ENCODE results near the gene SCN4A.
"Not testable (repeated sequence)": the region's sequence is repeated elsewhere in the genome, so short reads cannot be mapped to it uniquely, and the experiment has no call there.

SCN4A gene

DNA sequence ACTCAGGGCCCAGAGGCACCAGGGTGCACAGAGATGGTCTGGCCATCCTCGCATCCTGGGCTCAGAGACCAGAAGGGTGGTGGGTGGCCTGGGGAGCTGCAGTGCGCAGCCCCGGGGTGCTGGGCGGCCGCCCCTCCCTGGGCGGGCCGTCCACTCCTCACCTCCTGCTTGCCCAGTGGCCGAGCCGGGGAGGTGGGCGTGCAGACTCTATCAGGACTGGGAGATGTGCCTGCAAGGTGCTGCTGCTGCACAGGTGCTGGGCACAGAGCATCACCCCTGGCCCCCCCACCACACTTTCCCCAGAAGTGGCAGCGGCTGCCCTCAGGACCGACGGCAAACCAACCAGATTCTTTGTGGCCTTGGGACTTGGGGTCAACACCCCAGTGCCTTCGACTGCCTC, at the start of gene SCN4A:
Gene SCN4A, minus strand, starts transcription at position 123 of the 400 bp plus-strand sequence. Its CDS starts 77 bp downstream, at position 46.
- no peak for DNase-seq

DNA sequence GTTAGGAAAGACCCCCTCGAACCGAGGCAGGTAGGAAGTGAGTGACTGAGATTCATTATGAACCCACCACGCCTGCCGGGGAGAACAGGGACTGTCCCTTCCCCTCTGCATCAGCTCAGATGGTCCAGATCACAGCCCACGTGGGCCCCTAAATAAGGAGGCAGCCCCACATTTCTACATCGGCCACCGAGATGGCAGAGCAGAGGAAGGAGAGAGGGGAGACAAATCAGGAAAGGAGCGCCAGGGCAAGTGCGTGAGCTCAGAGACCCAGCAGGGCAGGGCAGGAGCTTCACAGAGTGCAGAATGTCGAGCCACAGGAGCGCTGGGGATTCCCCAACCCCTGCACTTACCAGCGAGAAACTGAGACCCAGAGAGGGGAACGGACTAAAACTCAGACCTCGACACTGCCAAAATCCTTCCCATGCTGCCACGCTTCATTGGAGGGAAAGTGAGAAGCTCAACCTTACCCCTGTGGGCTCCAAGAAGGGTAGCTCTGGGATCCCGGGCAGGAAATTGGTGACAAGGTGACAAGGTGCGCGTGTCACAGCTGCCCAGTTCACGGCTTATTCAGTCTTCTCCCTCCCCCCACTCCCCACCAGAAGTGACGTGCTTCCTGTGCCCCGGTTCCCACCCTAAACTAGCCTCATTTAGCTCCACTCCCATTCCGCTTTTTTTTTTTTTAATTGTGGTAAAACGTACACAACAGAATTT, 47.5 kb upstream of the SCN4A start, which contains the start of gene ICAM2:
Gene ICAM2, minus strand, starts transcription at position 578 of the 711 bp plus-strand sequence. CDS start 13,942 bp downstream, outside the sequence.
- peak; percentile 81 for DNase-seq

GRCh38 chr17:64019551-64019961, 46.8 kb upstream of the SCN4A start:
- DNase-seq, result not testable (repeated sequence)

- DNase-seq, result peak; percentile 39
Observed at GRCh38 chr17:64017381-64017980, 44.8 kb upstream of the SCN4A start.

DNA sequence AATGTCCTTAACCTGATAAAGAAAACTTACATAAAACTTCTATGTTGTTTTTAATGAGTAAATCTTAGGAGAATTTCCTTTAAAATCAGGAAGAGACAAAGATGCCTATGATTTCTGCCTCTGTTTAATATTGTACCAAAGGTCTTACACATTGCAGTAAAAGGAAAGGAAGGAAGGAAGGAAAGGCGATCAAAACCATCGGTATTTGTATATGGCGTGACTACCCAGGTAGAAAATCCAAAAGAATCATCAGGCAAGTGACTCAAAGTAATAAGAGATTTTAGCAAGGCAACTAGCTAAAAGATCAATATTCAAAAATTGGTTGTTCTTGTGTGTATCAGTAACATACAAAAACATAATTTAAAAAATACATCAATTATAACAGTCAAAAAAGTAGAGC, 44.3 kb upstream of the SCN4A start:
- no peak for DNase-seq

DNA sequence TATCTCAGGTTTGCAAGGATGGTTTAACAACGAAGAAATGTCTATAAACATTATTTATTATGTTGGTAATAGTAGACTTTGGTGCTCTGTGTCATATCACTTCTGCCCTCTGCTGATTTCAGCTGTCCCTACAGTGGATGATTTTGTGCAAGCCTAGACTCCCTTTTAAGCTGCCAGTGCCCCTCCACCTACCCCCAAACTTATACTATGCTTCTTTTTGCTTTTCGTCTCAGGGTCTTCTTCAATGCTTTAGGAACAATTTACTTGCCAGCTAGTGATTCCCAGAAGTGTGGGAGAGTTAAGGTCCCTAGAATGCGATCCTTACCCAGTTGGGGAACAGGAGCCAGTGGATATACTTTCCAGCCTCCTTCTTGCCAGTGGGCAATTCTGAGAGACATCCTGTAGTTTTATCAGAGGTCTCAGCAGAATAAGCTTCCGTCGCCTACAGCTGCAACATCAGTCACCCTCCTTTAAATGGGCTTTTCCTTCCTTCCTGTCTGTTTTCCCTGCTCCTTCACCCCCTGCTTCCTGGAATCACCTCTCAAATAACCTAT, 43.6 kb upstream of the SCN4A start:
- DNase-seq, result no peak

DNA sequence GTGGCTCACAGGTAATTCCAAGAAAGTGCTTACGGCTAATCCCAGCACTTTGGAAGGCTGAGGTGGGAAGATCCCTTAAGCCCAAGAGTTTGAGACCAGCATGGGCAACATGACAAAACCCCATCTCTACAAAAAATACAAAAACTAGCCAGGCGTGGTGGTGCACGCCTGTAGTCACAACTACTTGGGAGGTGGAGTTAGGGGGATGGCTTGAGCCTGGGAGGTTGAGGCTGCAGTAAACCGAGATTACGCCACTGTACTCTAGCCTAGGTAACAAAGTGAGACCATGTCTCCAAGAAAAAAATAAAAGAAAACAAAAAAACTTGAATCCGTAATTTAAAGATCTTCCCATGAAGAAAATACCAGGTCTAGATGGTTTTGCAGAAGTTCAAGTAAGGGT, 42.7 kb upstream of the SCN4A start:
- no peak for DNase-seq

DNA sequence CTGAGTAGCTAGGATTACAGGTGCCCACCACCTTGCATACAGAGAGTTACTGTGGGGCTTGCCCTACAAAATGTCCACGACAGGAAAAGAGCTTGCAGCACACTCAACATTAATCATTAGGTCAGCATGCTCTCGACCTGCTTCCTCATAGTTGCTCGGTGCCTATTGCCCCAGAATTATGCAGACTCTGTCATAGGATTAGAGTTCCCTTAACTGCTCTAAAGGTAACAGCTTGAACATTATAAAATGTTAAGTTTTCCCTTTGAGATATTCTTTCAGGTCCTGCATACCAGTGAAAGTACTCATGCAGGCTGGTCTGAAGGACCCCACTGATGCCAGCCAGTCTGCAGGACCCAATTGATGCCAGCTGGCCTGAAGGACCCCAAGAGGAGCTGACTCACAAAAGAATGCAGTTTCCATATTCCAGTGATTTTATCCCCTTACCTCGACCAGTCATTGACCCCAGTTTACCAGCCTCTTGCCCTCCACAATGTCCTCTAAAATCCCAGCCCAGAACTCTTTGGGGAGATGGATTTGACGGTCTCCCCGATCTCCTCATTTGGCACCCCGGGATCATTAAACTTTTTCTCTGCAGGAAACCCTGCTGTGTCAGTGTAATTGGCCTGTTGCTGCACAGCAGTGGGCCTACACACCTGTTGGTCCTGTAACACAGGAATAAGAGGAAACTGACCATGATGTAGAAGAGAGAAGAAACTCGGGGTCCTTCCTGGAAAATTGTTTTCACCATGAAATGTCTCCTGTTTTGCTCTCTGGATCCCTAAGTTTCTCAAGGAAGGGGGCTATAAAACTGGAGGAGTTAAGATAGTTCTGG, 37.1 kb upstream of the SCN4A start:
- peak; percentile 86 for DNase-seq

DNA sequence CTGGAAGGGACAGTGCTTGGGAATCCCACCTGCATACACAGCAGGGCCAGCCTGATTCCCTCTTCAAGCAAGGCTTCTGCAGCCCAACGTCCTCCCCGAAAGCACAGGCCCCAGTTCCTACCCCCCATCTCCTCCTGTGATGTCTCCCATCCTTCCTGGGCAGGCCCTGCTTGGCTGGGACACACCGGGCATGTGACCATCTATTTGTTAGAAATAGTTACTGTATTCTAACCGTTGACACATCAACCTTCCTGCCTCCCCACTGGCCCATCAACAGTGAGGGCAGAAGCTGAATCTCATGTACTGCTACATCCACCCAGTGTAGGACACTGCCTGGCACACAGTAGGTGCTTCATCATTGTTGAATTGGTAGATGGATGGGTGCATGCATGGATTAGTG, 36.1 kb upstream of the SCN4A start:
- no peak for DNase-seq

DNA sequence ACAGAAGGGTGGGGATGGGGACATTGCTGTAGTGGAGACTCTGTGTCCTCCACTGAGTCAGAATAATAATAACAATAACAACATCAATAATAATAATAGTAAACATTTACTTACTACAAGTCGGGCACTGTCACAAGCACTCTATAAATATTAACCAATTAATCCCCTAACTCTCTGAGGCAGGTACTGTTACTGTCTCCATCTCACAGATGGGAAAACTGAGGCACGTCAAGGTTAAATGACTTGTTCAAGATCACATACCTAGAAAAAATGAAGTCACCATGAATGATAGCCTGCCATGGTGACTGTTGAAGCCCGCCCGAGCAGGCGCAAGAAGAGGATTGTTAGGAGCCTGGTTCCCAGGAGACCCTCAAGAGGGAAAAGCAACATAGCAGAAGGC, 35.6 kb upstream of the SCN4A start:
- no peak for DNase-seq

DNA sequence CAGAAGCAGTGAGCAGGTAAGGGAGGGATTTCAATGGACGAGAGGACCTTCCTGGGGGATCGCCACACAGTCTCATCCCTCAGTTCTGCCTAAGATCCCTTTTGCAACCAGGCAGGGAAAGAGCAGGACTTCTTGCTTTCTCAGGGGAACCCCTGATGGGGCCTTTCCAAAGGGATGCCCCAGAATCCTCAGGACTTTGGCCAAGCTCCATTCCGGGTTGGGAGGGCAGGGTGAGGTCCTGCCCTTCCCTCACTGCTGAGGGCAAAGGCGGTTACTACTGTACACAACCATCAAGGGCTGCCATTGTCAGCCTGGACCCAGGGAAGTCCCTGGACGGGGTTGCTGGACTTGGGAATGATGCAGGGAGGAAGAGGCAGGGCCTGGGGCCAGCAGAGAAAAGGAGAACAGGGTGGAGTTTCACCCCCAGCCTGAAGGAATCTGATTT, 35.1 kb upstream of the SCN4A start:
- DNase-seq, result no peak

DNA sequence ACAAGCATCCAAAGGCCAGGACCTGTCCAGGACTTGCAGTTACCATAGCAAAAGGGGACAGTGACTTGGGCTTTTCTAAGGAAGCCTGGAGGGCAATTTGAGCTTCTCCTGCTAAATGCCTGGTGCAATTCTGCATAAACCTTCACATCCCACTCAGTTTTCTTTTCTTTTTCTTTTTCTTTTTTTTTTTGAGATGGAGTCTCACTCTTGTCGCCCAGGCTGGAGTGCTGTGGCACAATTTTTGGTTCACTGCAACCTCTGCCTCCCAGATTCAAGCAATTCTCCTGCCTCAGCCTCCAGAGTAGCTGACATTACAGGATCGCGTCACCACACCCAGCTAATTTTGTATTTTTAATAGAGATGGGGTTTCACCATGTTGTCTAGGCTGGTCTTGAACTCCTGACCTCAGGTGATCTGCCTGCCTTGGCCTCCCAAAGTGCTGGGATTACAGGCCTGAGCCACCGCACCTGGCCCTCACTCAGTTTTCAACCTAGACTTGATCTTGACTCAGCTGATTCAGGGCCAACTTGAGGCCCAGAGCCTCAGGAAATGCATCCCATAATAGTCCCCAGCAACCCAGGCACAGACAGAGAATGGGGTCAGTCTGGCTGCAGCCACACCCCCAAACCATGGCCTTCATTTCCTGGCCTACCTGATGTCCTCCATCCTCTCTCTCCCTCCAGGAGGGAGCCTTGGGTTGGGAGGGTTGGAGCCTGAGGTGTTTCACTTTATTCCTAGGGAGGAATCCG, 34.5 kb upstream of the SCN4A start:
- DNase-seq, result not testable (repeated sequence)

DNA sequence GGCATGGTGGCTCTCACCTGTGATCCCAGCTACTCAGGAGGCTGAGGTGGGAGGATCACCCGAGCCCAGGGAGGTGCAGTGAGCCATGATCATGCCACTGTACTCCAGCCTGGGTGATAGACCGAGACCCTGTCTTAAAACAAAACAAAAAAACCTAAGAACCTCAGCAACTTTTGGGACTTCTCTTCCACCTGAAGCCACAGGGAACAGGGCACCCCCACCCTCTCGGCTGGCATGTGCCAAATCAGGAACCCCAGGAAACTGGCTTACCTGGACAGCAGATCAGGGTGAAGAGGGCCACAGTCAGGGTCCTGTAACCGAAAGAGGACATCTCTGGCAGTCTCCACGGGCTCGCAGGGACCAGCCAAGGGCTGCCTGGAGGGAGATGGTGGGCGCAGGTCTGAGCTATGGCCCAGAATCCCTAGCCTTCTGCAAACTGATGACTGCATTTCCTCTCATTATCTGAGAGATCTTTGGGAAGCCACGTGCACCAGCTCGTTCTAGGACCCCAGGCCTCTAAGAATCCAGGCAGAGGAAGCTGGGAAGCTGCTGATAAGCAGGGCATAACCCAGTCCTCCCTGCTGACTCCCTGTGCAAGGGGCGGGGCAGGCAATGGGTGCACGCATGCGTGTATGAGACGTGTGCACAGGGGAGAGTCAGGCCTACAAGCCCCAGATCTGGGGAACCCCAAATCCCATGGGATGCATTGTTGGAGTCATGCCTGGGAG, 33.8 kb upstream of the SCN4A start:
- no peak for DNase-seq

DNA sequence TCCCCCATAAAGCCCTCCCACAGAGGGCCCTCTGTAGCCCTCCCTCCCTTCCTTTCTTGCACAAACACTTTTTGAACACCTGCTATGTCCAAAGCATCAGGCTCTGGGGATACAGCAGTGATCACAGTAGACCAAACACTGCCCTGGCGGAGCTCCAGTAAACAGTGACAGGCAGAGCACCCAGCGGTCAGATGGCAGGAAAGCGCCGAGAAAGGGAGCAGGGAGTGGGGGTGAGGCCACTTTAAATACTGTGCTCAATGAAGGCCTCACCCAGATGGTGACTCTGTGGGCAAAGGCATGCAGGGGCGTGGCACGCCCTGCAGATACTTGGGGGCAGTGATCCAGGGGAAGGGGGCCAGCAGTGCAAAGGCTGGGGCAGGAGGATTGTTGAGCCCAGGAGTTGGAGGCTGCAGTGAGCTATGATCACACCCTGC, 33.0 kb upstream of the SCN4A start:
- DNase-seq, result no peak

- no peak for DNase-seq
Observed at GRCh38 chr17:64004903-64005733, 32.4 kb upstream of the SCN4A start.

GRCh38 chr17:64004218-64004770, 31.6 kb upstream of the SCN4A start:
- no peak for DNase-seq

GRCh38 chr17:64003526-64004121, 30.9 kb upstream of the SCN4A start:
- no peak for DNase-seq

- no peak for DNase-seq
Observed at GRCh38 chr17:64002658-64003525, 30.2 kb upstream of the SCN4A start.

Measured in inflammatory macrophage treated with lipopolysaccharide for 4 hours (primary cell).